Mesothelial cell of epicardium (in vitro differentiated cells): ENCODE data around the gene NAT8L. TPM values are rescaled to one million over a fixed set of nuclear protein-coding genes. Genes with fewer than 3 reads are reported as not detected.

ENCODE experiments used
- DNase-seq, 2 experiments: peaks; one replicate each; pipeline ENCODE4 v3.0.0; 2021; ENCODE audit warnings: low spot score in 2 of 2; ENCODE audit not compliant: unreplicated experiment in 2 of 2
- H3K27ac Mint-ChIP-seq: 2 replicates; pipeline ENCODE4 v1.8.0; 2021; ENCODE audit warnings: mixed read lengths
- H3K27me3 Mint-ChIP-seq: 2 replicates; pipeline ENCODE4 v1.8.0; 2021; ENCODE audit warnings: low read depth, mixed read lengths
- H3K36me3 Mint-ChIP-seq: 2 replicates; pipeline ENCODE4 v1.8.0; 2021; ENCODE audit warnings: mixed read lengths
- H3K4me1 Mint-ChIP-seq: 2 replicates; pipeline ENCODE4 v1.8.0; 2021; ENCODE audit warnings: mixed read lengths
- H3K4me3 Mint-ChIP-seq: 2 replicates; pipeline ENCODE4 v1.8.0; 2021; ENCODE audit warnings: mild to moderate bottlenecking, moderate library complexity, mixed read lengths
- H3K9me3 Mint-ChIP-seq: 2 replicates; pipeline ENCODE4 v1.8.0; 2021; ENCODE audit warnings: mixed read lengths
- CTCF ChIP-seq: fragments of 200-600 bp; sonication (generic); IDR thresholded peaks from one replicate; pipeline ENCODE4 v1.5.0; 2021; ENCODE audit warnings: antibody characterized with exemption; ENCODE audit not compliant: unreplicated experiment
- total RNA-seq: library from RNA; stranded (reverse); gene quantifications from 3 replicates; pipeline ENCODE4 v1.2.1, GENCODE V29; 2021

Gene NAT8L
- total RNA-seq, 1 donor from 2014 or later: 25.2 TPM

- Mint-ChIP-seq H3K36me3 (no peaks in the 10 kb centered on the region), H3K4me3 (no peak overlapping the region), H3K27me3 (peaks cover 12% of the 10 kb centered on the region), H3K4me1 (peaks cover 2% of the 10 kb centered on the region), H3K27ac (no peak overlapping the region), H3K9me3 (no peaks in the 10 kb centered on the region)
- peak in 1 of 2 experiments; percentile 18 for DNase-seq
- no peak for TF ChIP-seq CTCF
These were observed 5.3 kb downstream of the NAT8L start for GRCh38 chr4:2064276-2064991.

GRCh38 chr4:2065106-2065930 lies 6.2 kb downstream of the NAT8L start:
- Mint-ChIP-seq H3K9me3 (no peaks in the 10 kb centered on the region), H3K36me3 (no peaks in the 10 kb centered on the region), H3K4me1 (peaks cover 2% of the 10 kb centered on the region), H3K27me3 (peaks cover 11% of the 10 kb centered on the region), H3K27ac (no peak overlapping the region), H3K4me3 (no peak overlapping the region)
- peak in 1 of 2 experiments; percentile 17 for DNase-seq
- no peak for TF ChIP-seq CTCF

- no peaks in the 10 kb centered on the region for H3K9me3 Mint-ChIP-seq
- no peak for TF ChIP-seq CTCF
- H3K4me3 Mint-ChIP-seq: no peak overlapping the region
- H3K36me3 Mint-ChIP-seq: no peaks in the 10 kb centered on the region
- peaks cover 2% of the 10 kb centered on the region for H3K4me1 Mint-ChIP-seq
- DNase-seq: peak in 1 of 2 experiments; percentile 13
- H3K27ac Mint-ChIP-seq: no peak overlapping the region
- peaks cover 9% of the 10 kb centered on the region for H3K27me3 Mint-ChIP-seq
These were observed 7.0 kb downstream of the NAT8L start for GRCh38 chr4:2066011-2066551.

GRCh38 chr4:2066571-2067445 lies 7.7 kb downstream of the NAT8L start:
- Mint-ChIP-seq H3K36me3 (no peaks in the 10 kb centered on the region), H3K27me3 (peaks cover 4% of the 10 kb centered on the region), H3K9me3 (no peaks in the 10 kb centered on the region), H3K4me1 (peaks cover 7% of the 10 kb centered on the region), H3K4me3 (no peak overlapping the region), H3K27ac (no peak overlapping the region)
- TF ChIP-seq CTCF: no peak
- DNase-seq: peak in 1 of 2 experiments; percentile 17
